ENCODE data around the gene BEST1. TPM values are rescaled to one million over a fixed set of nuclear protein-coding genes. Genes with fewer than 3 reads are reported as not detected.

Gene BEST1
- total RNA-seq, 4 donors from 2014 or later = 0.40 to 3.7 (median 2.6) TPM

- H3K27ac ChIP-seq = peak within 1 kb of the TSS; percentile 55 to 72 (median 65)
- intact Hi-C loops (cut with DNase I; ENCODE audit: low total_unique reads) = no loop called here
- peaks cover 55% of the 10 kb centered on the region for H3K27me3 ChIP-seq
- 7% methylated on average over 12 of the region's 74 CpGs; no CpG with 5 or more reads in 1 of the 2 donors for WGBS, 2 donors (ENCODE audit: low coverage in 1 of 2)
- TF ChIP-seq CTCF (IDR thresholded peaks at IDR 0.05) (no peak), EP300 (IDR thresholded peaks at IDR 0.05; ENCODE audit: low read depth) (no peak), POLR2A (IDR thresholded peaks at IDR 0.05) (no peak), POLR2AphosphoS5 (IDR thresholded peaks at IDR 0.05) (no peak)
- in situ Hi-C loops (cut with MboI; ENCODE audit: low pct_ligation_motif_present in 1 of 4, low pct_unique_long_range_greater_than_20kb in 1 of 4, low sequenced_read_pairs in 3 of 4) = no loop called here
- H3K4me1 ChIP-seq = peaks cover 0 to 22% (median 10%) of the 10 kb centered on the region in 4 donors
- H3K9me3 ChIP-seq = no peaks in the 10 kb centered on the region
- peak within 1 kb of the TSS; percentile 43 to 63 (median 56) for H3K4me3 ChIP-seq
- no peaks in the 10 kb centered on the region for H3K36me3 ChIP-seq
- DNase-seq = peak; percentile 55
Measured at GRCh38 chr11:61917334-61918109, 32.6 kb upstream of the BEST1 start, which contains the start of gene RAB3IL1. Gene RAB3IL1 (minus strand): TSS chr11:61917566. CDS start chr11:61917367, 199 bp downstream.

GRCh38 chr11:61918251-61918937 lies 31.8 kb upstream of the BEST1 start:
- WGBS, 2 donors (ENCODE audit: low coverage in 1 of 2) = 57 to 72% methylated on average over 1 to 14 of the region's 14 CpGs
- no peak for DNase-seq
- Histone ChIP-seq H3K36me3 (no peaks in the 10 kb centered on the region), H3K27ac (peak overlapping the region; percentile 55 to 72 (median 65)), H3K4me3 (no peak overlapping the region), H3K4me1 (peaks cover 0 to 31% (median 11%) of the 10 kb centered on the region in 4 donors), H3K27me3 (peaks cover 55% of the 10 kb centered on the region), H3K9me3 (no peaks in the 10 kb centered on the region)
- TF ChIP-seq EP300 (IDR thresholded peaks at IDR 0.05; ENCODE audit: low read depth) (no peak), POLR2A (IDR thresholded peaks at IDR 0.05) (no peak), POLR2AphosphoS5 (IDR thresholded peaks at IDR 0.05) (no peak), CTCF (IDR thresholded peaks at IDR 0.05) (no peak)
- intact Hi-C loops (cut with DNase I; ENCODE audit: low total_unique reads) = no loop called here
- in situ Hi-C loops (cut with MboI; ENCODE audit: low pct_ligation_motif_present in 1 of 4, low pct_unique_long_range_greater_than_20kb in 1 of 4, low sequenced_read_pairs in 3 of 4) = no loop called here

- WGBS, 2 donors (ENCODE audit: low coverage in 1 of 2) = 66 to 75% methylated on average over 2 to 6 of the region's 6 CpGs
- intact Hi-C loops (cut with DNase I; ENCODE audit: low total_unique reads) = no loop called here
- Histone ChIP-seq H3K9me3 (no peaks in the 10 kb centered on the region), H3K4me3 (no peak overlapping the region), H3K27me3 (peaks cover 55% of the 10 kb centered on the region), H3K36me3 (no peaks in the 10 kb centered on the region), H3K4me1 (peaks cover 0 to 37% (median 12%) of the 10 kb centered on the region in 4 donors), H3K27ac (peak overlapping the region; percentile 11 to 72 (median 65))
- in situ Hi-C loops (cut with MboI; ENCODE audit: low pct_ligation_motif_present in 1 of 4, low pct_unique_long_range_greater_than_20kb in 1 of 4, low sequenced_read_pairs in 3 of 4) = no loop called here
- TF ChIP-seq POLR2AphosphoS5 (IDR thresholded peaks at IDR 0.05) (no peak), EP300 (IDR thresholded peaks at IDR 0.05; ENCODE audit: low read depth) (no peak)
- no peak for DNase-seq
Measured at GRCh38 chr11:61918938-61919704, 31.0 kb upstream of the BEST1 start.

- WGBS, 2 donors (ENCODE audit: low coverage in 1 of 2) = 45% methylated on average over 10 of the region's 13 CpGs; no CpG with 5 or more reads in 1 of the 2 donors
- H3K36me3 ChIP-seq = no peaks in the 10 kb centered on the region
- intact Hi-C loops (cut with DNase I; ENCODE audit: low total_unique reads) (no loop called here), in situ Hi-C loops (cut with MboI; ENCODE audit: low pct_ligation_motif_present in 1 of 4, low pct_unique_long_range_greater_than_20kb in 1 of 4, low sequenced_read_pairs in 3 of 4) (no loop called here)
- peaks cover 55% of the 10 kb centered on the region for H3K27me3 ChIP-seq
- peaks cover 0 to 37% (median 12%) of the 10 kb centered on the region in 4 donors for H3K4me1 ChIP-seq
- no peak overlapping the region for H3K4me3 ChIP-seq
- no peaks in the 10 kb centered on the region for H3K9me3 ChIP-seq
- TF ChIP-seq POLR2A (IDR thresholded peaks at IDR 0.05) (no peak), CTCF (IDR thresholded peaks at IDR 0.05) (no peak), POLR2AphosphoS5 (IDR thresholded peaks at IDR 0.05) (no peak), EP300 (IDR thresholded peaks at IDR 0.05; ENCODE audit: low read depth) (no peak)
- peak overlapping the region; percentile 11 to 72 (median 65) for H3K27ac ChIP-seq
- DNase-seq = no peak
Measured at GRCh38 chr11:61919705-61920631, 30.2 kb upstream of the BEST1 start.
